ENCODE measurements around the gene MOV10L1.

Gene MOV10L1

DNA sequence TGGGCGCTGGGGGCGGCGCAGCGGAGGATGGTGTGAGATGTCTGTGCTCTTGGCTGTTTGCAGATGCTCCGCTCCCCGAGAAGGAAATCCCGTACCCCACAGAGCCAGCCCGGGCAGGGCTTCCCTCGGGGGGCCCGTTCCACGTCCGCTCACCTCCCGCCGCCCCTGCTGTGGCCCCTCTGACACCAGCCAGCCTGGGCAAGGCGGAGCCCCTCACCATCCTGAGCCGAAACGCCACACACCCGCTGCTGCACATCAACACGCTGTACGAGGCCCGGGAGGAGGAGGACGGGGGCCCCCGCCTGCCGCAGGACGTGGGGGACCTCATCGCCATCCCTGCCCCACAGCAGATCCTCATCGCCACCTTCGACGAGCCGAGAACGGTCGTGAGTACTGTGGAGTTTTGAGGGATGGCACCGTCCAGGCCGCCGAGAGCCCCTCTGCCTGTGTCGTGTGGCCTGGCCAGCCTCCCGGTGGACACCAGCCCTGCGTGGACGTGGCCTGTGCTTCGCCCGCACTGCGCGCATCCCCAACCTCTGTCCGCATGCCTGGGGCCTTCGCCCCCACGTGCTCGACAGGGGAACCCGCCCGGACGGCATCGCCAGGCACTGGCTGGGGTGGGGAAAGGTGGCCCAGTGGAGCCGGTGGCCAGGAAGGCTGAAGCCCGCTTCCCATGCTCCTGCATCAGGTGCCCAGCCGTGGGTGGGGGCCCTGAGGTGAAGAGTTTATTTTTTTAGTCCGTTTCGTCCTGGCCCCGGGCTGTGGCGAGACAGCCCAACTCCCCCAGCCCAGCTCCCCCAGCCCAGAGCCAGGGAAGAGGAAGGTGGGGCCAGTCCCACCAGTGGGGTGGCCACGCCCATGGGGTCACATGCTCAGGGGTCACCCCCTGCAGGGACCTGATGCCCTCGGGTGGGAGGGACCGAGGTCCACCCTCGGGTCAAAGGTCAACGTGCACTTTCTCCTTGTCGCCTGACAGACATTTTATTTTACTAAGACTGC is 89.4 kb downstream of the MOV10L1 start:
- DNase-seq = no peak

DNA sequence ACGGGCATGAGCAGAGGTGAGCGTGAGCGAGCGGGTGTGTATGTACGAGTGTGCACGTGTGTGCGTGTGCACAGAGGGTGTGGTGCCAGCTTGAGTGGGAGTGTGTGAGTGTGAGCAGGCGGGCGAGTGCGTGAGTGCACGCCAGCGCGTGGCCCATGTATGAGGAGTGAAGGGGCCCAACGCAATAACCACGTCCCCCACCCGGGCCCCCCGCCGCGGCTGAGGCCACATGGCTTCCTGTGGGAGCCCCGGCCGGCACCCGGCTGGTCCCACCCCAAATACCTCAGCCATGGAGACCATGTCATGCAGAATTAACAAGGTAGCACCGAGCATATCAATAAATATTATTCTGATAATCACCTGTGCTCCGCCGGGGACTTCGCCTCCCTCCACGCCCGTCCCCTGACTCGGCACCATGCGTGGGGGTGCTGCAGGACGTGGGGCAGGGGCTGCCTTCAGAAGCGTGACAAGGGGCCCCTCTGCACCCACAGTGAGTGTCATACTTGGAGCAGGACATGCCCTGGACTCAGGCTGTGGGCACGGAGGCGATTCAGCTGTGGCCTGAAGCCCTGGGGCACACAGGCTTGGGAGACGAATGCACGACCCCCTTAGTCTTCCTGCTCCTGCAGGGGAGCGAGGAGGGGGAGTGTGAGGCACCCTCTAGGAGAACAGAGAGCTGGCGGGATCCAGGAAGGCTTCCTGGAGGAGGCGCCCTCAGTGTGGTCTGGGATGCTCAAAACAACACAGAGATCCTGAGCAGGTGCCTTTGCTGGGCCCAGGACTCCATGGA is 90.3 kb downstream of the MOV10L1 start:
- DNase-seq = no peak

DNA sequence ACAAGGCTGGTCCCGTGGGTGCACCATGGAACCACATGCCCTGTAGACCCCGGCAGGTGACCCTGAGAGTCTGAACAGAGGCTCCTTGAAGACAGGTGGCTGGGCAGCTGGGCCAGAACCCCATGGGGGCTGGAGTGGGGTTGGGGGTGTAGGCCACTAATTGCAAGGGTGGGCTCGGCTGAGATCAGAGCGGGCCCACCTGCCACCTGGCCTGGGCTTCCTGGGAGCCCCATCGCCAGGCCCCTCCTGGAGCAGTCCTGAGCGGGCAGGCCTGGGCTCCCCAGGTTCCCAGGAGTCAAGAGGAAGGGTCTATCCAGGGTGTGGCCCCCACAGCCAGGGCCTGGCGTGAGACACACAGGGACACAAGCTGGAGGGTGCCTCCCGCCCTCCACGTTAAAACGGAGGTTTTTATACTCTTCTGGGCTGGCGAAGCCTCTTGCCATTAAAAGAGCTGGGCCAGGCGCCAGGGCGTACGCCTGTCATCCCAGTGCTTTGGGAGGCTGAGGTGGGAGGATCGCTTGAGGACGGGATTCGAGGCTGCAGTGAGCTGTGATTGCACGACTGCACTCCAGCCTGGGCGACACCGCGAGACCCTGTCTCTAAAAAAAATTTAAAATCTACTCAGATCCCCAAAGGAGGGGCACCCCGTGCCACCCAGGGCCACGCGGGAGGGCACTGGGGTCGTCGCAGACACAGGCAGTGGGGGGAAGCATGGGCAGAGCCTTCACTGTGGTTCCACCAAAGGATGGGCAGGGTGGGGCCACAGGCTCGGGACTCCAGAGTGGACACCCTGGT is 91.1 kb downstream of the MOV10L1 start:
- DNase-seq = no peak

DNA sequence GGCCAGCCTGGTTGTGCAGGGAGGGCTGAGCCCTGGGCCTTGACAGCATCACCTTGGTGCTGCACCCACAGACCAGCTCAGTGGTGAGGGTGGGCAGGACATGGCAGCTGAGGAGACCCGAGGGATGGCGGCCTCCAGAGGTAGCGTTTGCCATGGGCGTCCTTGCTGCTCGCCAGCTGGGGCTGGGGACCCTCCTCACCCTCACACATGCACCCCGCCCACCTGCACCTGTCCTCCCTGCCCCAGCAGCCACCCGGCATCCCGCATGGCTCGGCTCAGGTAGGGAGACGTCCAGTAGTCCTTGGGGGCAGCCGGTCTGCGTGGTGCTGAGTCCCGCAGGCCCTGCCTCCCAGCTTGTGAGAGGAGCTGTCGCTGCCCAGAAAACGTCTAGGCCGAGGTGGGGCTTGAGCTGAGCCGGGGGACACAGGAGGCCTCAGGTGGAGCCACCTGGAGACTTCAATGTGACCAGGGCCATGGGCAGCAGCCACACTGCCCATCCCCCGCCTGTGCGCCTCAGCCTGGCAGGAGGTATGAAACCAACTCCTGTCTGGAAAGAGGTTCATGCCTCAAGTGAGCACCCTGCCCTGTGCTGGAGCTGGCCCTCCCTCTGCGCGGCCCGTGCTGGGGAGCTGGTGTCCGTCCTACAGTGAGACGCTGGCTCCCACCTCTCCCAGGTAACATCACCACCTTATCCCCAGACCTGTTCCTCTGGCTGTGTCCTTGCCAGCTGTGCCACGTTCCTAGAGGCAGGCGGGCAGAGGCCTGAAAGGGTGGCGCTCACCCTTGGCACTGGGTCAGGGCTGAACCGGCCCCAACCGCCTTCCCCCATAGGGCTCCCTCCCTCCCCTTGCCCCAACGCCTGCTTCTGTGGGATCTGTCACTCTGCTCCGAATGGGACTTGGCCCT is 92.6 kb downstream of the MOV10L1 start:
- DNase-seq = no peak

DNA sequence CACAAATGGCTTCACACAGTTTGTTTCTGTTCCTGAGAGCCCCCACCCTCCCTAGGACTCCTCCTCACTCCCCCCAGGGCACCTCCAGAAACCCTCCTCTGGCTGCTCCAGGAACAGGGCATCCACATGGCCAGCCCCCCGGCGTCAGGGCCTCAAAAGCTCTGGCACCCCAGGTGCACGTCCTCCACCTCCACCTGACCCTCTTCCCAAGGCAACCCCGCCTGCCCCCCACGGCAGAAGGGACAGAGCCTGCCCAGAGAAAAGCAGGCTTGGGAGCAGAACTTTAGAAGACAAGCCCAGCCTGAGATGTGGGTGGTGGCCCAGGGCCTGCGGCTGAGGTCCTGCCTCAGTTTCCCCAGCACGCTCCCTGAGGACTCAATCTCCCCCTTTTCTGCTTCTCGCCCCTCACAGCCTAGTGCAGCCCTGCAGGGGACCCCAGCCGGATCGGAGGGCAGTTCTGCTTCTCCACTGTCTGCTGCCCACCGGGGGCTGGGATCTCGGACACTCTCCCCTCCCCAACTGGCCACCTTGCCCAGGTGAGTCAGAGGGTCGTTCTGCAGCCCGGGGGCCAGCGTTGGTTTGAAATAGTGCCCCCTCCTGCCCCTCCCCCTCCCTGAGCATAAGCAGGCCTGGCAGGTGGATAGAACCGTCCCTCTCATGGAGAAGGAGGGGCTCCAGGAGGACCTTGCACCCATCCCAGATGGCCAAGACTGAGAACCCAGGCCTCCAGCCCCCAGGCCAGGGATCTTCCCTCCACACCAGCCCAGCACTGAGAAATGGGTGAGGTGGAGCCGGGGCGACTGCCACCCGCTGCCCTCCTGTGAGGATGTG is 93.5 kb downstream of the MOV10L1 start:
- no peak for DNase-seq

DNA sequence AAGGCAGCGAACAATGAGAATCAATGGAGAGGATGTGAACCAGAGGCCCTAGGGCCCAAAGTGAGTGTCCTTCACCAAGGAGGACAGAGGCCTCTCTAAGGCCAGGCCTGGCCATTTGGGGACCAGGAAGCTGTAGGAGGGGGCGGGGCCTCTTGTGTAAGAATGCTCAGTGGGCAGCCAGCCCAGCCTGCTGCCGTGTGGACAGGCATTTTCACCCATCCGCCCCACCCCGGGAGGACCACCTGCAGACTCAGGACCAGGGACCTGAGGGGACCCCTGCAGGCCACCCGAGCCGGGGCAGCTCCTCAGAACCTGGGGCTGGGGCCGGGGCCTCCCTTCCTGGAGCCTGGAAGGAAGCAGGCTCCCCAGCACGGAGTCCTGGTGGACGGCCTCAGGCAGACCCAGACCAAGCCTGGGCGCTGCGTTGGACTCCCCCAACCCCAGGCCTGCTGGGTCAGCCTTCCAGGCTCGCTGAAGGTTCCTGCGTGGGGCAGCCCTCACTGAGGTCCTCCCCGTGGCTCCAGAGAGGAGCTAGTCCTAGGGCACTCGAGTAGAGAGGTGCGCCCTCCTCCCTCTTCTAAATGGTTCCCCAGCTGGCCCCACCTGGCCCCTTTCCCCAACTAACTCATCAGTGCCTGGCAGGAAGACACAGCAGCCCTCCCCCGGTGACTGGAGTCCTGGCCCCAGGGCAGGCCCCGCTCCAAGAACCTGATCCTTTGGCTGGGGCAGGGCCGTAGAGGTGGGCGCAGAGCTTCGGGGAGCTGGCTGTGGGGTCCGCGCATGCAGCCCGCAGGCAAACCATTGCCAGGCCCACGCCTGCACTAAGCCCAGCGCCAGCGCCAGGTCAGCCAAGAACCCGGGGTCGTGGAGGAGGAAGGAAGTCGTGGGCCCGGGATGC is 94.4 kb downstream of the MOV10L1 start:
- no peak for DNase-seq

DNA sequence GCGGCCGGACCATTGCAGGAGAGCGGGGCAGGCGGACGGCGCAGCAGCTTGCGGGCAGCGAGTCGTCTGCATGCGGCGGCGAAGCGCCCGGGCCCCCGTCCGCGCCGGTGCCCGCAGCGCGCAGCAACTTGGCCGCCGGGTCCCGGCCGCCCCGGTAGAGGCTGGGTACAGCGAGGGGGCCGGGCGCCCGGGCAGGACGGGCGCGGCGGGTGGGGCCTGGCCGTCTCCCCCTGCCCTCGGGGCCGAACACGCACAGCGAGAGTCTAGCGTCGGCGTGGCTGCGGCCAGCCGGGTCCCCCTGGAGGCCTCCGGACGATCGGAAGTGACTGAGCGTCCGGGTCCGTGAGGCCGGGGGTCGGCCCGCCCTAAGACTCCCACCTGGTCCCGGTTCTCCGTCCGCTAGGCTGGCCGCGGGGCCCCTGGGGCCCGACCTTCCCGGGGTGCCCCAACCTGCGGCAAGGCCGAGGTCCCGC is 95.1 kb downstream of the MOV10L1 start:
- DNase-seq = no peak

DNA sequence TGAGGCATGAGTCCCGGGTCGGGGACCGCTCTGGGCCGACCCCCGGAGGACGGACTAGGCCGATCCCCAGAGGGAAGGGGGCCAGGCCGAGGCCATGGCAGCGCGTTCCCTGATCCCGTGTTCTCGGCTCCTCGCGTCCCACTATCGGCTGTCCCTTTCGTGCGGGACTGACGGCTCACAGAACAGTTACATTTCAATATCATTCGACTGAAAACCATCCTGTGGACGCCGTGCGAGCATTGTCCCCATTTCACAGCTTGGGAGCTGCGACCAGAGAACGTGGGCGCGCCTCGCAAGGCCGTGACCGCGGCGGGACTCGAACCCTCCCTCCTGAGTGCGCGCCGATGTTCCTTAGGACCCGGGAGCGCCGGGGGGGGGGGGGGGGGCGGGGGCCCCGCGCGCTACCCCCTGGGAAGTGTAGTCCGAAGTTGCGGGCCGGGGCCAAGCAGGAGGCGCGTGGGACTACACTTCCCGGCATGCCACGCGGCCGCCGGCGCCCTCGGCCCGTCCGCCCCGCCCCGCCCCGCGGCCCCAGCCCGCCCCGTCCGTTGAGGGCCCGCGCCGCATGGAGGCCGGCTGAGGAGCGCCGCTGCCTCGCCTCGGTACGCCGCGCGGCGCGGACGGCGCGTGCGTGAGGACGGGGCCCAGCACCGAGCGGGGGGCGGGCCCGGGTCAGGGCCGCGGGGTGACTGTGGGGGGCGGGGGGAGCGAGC is 95.7 kb downstream of the MOV10L1 start, which contains the start of gene TRABD:
TSS of gene TRABD (plus strand) at position 539 of the 713 bp plus-strand sequence. CDS start 7,148 bp downstream, outside the sequence.
- DNase-seq = peak; percentile 69 to 89 (median 76)

DNA sequence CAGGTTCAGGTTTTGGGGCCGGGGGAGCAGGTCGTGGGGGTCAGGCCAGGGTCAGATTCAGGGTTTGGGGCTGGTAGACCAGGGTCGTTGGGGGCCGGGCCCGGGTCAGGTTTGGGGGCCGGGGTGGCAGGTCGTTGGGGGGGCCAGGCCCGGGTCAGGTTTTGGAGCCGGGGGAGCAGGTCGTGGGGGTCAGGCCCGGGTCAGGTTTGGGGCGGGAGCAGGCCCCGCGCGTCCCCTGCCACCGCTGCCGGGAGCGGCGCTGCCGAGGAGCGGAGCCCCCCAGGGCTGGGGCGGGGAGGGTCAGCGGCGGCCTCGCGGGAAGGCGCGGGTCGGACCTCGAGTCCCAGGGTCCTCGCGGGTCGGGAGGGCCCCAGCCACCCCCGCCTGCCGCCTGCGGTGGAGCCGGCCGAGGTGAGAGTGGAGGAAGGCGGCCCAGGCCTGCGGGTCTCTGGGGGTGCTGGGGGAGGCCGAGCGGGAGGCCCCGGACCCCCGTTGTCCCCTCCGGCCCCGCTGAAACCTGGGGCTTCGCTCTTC is 96.4 kb downstream of the MOV10L1 start:
- DNase-seq = no peak

DNA sequence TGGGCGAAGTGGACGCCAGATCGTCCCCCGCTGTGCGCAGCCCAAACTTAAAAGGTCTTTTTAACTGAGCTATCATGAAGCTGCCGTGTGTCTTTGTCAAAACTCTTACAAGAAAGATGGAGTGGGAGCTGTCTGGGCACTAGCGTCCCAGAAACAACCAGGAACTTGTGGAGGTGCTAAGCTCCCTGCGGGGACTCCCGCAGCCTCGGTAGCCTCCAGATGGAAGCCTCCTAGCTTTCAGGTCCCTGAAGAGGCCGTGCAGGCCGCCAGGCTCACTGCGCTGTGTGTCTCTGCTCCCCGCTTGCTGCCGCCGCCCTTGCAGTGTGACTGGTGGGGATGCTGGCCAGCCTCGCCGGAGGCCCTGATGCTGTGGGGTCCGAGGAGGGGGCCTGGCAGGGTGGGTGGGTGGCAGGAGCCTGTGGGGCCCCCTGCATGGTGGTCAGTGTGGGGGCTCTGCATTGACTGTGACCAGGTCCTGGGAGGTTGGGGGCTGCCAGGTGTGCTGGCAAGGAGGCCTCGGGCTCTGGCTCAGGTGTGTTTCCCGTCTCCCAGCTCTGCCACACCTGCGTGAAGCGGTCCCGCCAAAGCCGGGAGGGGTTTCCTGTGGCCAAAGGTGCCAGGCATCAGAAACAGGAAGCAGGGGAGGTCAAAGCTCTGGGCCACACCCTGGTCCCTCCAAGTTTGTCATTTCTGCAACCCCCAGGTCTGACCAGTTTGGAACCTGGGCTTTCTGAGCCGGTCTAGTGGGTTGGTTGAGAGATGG is 97.1 kb downstream of the MOV10L1 start:
- no peak for DNase-seq

DNA sequence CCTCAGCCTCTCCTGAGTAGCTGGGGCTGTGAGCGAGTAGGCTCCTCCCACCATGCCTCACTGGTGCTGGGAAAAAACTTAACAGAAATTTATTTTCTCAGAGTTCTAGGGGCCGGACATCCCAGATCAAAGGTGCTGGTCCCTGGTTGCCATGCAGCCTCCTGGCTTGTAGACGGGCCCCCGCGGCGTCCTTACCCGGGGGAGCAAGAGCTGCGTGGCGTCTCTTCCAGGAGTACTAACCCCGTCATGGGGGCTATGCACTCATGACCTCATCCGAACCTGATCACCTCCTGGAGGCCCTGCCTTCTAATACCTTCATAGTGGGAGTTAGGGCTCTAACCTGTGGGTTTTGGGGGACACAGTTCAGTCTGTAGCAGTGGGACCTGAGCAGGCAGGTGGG is 98.5 kb downstream of the MOV10L1 start:
- DNase-seq = no peak

DNA sequence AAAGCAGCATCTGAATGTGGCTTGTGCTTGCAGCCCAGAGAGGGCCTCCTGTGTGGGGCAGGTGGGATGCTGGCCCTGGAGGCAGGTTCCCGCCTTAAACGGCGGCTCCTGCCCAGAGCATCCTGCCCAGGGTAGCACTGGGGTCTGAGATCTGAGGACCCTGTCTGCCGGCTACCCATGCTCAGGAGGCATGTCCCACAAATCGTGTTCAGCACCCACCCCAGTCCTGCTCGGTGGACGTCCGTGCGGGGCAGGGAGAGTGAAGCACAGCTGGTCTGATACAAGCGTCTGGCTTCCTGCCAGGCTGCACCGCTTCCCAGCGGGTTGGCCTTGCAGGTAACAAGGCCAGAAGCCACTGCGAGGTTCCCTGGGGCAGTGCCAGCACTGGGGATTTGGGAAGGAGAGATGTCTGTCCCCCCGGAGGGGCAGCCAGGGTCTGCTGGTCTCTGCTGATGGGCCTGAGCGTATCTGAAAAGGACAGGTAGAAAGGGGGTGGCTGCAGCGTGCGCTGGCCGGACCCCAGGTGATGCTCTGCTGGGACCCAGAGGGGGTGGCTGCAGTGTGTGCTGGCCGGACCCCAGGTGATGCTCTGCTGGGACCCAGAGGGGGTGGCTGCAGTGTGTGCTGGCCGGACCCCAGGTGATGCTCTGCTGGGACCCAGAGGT is 99.5 kb downstream of the MOV10L1 start:
- DNase-seq = no peak

DNA sequence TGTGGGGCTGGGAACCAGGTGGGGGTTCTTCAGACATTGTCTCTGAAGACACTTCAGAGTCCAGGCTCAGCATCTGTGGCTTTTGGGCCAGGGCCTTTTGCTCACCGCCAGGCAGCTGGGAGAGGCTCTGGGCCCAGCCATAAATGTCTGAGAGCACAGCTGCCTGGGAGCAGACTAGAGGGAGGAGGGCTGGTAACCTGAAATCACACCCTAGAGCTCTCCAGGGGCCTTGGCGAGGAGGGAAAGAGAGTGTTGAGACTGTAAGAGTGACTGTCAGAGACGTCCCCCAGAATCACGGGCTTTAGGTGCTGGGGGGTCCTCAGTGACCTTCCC is 100.0 kb downstream of the MOV10L1 start:
- DNase-seq = no peak

DNA sequence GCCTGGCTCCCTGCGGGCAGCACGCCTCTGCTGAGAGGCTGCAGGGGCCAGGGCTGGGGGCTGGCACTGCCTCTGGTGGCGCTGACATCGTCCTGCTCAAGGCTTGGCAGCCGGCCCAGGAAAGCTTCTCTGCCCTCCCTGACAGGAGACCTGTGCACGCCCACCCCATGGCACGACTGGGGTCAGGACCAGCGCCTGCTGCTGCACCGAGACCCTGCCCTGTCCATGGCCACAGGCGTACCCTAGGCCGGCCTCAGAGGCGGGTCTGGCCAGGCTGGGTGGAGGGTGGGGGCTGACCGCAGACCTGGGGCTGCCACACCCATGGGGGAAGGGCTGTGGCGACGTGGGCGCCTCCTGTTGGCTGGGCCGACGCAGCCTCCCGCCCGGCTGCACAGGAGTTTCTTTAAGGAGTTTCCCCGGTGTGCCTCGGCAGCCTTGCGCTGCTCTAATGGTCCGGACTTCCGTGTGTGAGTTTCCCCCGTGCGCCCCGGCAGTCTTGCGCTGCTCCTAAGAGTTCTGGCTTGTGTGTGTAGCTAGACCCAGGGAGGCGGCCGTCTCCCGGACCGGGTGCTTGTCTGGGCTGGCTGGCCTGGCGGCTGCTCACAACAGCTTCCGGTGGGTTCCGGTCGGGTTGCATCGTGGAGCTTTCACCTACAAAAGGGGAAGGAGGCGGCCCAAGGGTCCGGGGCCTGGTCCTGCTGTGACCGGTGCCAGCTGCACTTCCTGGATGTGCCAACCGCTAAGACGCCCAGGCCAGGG is 100.6 kb downstream of the MOV10L1 start:
- DNase-seq = peak in 3 of 4 experiments; percentile 44 to 83 (median 78)

DNA sequence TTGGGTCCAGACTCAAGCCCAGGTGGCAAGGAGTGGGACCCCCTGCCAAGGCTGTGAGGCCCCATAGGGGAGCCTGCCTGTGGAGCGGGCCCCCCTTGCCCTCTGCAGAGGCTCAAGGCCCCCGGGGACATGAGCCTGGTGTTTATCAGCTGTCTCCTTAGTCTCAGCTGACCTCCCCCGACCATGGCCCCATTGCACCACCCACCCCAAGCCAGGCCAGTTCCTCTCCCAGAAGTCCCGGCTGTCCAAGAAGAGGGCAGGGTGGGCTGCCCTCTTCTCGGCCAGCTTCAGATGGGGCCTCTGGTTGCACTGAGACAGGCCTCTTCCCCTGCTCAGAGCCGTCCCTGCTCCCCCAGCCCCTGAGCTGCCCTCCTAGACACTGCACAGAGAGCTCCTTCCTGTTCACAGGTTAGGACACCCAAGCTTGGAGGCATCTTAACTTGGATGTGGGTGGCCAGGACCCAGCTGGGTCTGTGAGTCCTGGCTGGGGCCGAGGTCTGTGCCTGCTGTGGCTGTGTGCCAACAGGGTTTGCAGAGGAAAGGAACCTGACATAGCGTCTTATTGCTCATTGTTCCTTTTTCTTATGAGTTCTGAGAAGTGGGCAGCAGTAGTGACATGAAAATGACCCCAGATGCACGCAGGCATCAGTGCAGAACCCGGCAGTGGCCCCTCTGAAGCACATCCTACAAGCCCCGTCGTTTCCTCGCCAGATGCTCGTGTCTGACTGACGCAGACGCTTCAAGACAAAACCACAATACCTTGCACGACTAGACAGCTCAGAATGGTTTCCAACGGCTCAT is 101.3 kb downstream of the MOV10L1 start:
- peak in 3 of 4 experiments; percentile 29 to 68 (median 61) for DNase-seq

Measured in activated naive CD4-positive, alpha-beta T cell (primary cell).